DND-41 (cell line): ENCODE data around the gene GALNT5.
A peak's percentile ranks its signal among the peaks of the same experiment; 100 is the strongest.

ENCODE experiments used
- ATAC-seq: fragments of 200-7000 bp; cut with Tn5 transposase; 3 replicates; pipeline ENCODE4 v1.9.1; 2021; ENCODE audit warnings: low read depth; ENCODE audit not compliant: insufficient read depth
- DNase-seq: peaks from one replicate; pipeline ENCODE4 v3.0.0-alpha.2; 2020
- H2AFZ ChIP-seq: 2 replicates; pipeline ENCODE4 v1.6.0; 2012; ENCODE audit warnings: low read depth, low read length
- H3K27ac ChIP-seq: 2 replicates; pipeline ENCODE4 v1.5.1; 2012; ENCODE audit warnings: low read length, inconsistent platforms
- H3K27me3 ChIP-seq: fragments of 200-600 bp; sonication (generic); 2 replicates; pipeline ENCODE4 v1.6.0; 2012; ENCODE audit warnings: low read length, mild to moderate bottlenecking, inconsistent platforms; ENCODE audit not compliant: insufficient read depth, poor library complexity
- H3K36me3 ChIP-seq: 2 replicates; pipeline ENCODE4 v1.5.1; 2012; ENCODE audit warnings: low read length, inconsistent platforms; ENCODE audit not compliant: insufficient read depth
- H3K4me1 ChIP-seq: 2 replicates; pipeline ENCODE4 v1.5.1; 2012; ENCODE audit warnings: mild to moderate bottlenecking, low read length; ENCODE audit not compliant: insufficient read depth
- H3K4me2 ChIP-seq: 2 replicates; pipeline ENCODE4 v1.6.0; 2012; ENCODE audit warnings: mild to moderate bottlenecking, moderate library complexity, low read length, inconsistent platforms; ENCODE audit not compliant: insufficient read depth
- H3K4me3 ChIP-seq, 2 experiments: fragments of 200-600 bp in 1 of 2; shearing (Covaris generic) in 1 of 2; 2 replicates each; pipeline ENCODE4 v1.5.1; 2012 to 2016; ENCODE audit warnings: inconsistent platforms in 2 of 2, low read length in 2 of 2, mild to moderate bottlenecking in 2 of 2, low read depth in 1 of 2, moderate library complexity in 1 of 2
- H3K79me2 ChIP-seq: 2 replicates; pipeline ENCODE4 v1.6.0; 2012; ENCODE audit warnings: low read length, inconsistent platforms; ENCODE audit not compliant: insufficient read depth
- H3K9ac ChIP-seq: 2 replicates; pipeline ENCODE4 v1.6.0; 2012; ENCODE audit warnings: low read depth, mild to moderate bottlenecking, inconsistent platforms, low read length, moderate library complexity
- H3K9me3 ChIP-seq: 2 replicates; pipeline ENCODE4 v1.5.1; 2012; ENCODE audit warnings: low read length, moderate library complexity, mild to moderate bottlenecking, inconsistent platforms; ENCODE audit not compliant: insufficient read depth, severe bottlenecking
- H4K20me1 ChIP-seq: 2 replicates; pipeline ENCODE4 v1.6.0; 2012; ENCODE audit warnings: low read length; ENCODE audit not compliant: insufficient read depth
- EZH2 ChIP-seq: IDR thresholded peaks from 3 replicates; pipeline ENCODE4 v1.6.1; 2012; ENCODE audit warnings: borderline replicate concordance, low read depth, mild to moderate bottlenecking, moderate library complexity, low read length, inconsistent platforms; ENCODE audit not compliant: severe bottlenecking
- TF ChIP-seq, protein P1 (sequence below): IDR thresholded peaks from 2 replicates; pipeline ENCODE4 v1.5.1; 2012; ENCODE audit warnings: borderline replicate concordance, low read length, moderate library complexity, mild to moderate bottlenecking; ENCODE audit not compliant: poor library complexity, severe bottlenecking; ENCODE audit errors: extremely low read depth

The GALNT5 gene

DNA sequence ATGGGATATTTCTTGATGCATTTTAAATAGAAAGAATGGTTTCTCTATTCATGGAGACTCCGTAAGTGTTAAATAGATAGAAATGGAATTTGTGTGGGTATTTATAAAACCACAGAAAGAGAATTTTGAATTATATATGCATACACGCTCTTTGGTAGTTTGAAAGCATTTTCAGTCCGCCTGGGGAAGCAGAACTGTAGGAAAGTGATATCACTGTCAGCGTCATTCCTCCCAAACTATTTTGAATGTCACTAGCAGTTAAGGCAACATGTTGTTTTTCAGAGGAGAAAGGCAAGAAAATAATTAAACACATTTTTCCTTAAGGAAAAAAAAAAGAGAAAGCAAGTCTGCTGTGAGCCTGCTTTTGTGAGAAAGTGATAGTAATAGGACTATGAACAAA, 76.8 kb downstream of the GALNT5 start:
- ATAC-seq (no peak), DNase-seq (no peak)
- no peaks in the 10 kb centered on the region for H4K20me1 ChIP-seq
- no peaks in the 10 kb centered on the region for H3K9me3 ChIP-seq
- no peak overlapping the region for H3K4me3 ChIP-seq
- H3K27ac ChIP-seq: no peak overlapping the region
- no peaks in the 10 kb centered on the region for H3K36me3 ChIP-seq
- H3K9ac ChIP-seq: no peak overlapping the region
- H3K4me1 ChIP-seq: no peaks in the 10 kb centered on the region
- H3K79me2 ChIP-seq: no peaks in the 10 kb centered on the region
- H3K4me2 ChIP-seq: no peak overlapping the region
- H3K27me3 ChIP-seq: peaks cover 4% of the 10 kb centered on the region
- no peak for TF ChIP-seq EZH2
- TF ChIP-seq, protein P1, sequence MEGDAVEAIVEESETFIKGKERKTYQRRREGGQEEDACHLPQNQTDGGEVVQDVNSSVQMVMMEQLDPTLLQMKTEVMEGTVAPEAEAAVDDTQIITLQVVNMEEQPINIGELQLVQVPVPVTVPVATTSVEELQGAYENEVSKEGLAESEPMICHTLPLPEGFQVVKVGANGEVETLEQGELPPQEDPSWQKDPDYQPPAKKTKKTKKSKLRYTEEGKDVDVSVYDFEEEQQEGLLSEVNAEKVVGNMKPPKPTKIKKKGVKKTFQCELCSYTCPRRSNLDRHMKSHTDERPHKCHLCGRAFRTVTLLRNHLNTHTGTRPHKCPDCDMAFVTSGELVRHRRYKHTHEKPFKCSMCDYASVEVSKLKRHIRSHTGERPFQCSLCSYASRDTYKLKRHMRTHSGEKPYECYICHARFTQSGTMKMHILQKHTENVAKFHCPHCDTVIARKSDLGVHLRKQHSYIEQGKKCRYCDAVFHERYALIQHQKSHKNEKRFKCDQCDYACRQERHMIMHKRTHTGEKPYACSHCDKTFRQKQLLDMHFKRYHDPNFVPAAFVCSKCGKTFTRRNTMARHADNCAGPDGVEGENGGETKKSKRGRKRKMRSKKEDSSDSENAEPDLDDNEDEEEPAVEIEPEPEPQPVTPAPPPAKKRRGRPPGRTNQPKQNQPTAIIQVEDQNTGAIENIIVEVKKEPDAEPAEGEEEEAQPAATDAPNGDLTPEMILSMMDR: no peak
- H2AFZ ChIP-seq: no peak overlapping the region

DNA sequence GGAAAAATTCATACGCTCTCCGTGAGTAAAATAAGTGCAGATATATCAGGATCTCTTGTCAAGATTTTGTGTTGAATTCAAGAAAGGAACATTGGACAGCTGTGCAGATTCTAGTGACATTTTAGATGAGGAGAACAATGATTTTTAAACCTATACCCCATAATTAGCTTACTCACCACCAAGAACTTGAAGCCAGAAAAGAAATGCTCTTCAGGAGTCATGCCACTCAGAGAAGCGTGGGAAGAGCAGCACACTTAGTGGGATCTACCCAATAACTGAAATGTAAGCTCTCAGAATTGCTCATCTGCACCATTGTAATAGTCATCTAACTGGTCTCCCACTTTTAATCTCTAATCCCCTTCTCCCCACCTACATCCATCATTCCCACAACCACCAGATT, 77.3 kb downstream of the GALNT5 start:
- no peak overlapping the region for H3K4me2 ChIP-seq
- ATAC-seq (no peak), DNase-seq (no peak)

DNA sequence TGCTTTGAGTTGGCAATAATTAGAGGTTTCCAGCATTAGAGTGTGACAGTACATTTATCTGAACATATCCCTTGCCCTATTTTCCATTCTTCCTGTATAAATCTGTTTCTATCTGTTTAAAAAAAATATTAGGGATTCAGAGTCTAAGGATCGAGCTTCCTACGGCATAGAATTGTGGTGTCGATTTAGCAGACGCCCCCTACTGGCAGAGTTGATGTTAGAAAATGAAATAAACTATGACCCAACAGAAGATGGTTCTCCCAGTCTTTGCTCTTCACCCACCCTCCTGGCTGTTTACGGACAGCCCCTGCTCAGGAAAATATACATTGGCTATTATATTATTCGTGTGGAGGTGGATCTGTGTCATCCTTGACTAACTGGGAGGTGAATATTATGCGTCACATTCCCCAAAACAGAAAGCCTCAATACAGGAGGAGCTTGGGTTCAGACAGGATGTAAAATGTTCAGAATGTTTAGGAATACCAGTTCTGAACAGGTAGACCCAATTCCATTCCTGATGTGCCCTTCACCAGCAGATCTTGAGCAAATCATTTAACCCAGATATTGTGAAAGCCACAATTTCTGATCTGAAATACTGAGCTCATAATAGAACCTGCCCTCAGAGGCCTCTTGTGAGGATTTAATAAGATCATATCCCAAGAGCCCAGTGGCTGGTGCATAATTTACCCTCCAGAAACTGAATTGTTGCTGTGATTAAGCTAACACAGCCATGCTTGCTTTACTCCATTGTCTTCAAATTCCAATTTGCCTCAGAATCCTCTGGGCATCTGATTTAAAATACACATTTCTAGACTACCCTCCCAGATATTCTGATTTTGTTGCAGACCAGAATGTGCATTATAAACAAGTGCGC, 78.9 kb downstream of the GALNT5 start:
- H3K9me3 ChIP-seq: no peaks in the 10 kb centered on the region
- no peaks in the 10 kb centered on the region for H3K79me2 ChIP-seq
- peaks cover 4% of the 10 kb centered on the region for H3K27me3 ChIP-seq
- H4K20me1 ChIP-seq: no peaks in the 10 kb centered on the region
- H3K9ac ChIP-seq: no peak overlapping the region
- peak; percentile 26 for DNase-seq
- peak; percentile 68; the same call in 2 of the 3 replicates for ATAC-seq
- H3K4me1 ChIP-seq: no peaks in the 10 kb centered on the region
- H3K36me3 ChIP-seq: no peaks in the 10 kb centered on the region
- no peak overlapping the region for H2AFZ ChIP-seq
- no peak overlapping the region for H3K27ac ChIP-seq
- H3K4me2 ChIP-seq: no peak overlapping the region
- TF ChIP-seq, protein P1: peak; percentile 70
- TF ChIP-seq EZH2: no peak
- no peak overlapping the region for H3K4me3 ChIP-seq

More for the DNA sequence above, 77.3 kb downstream of the GALNT5 start:
- H3K27ac ChIP-seq: no peak overlapping the region
- no peak for TF ChIP-seq EZH2
- TF ChIP-seq, protein P1: no peak
- H3K9me3 ChIP-seq: no peaks in the 10 kb centered on the region
- no peaks in the 10 kb centered on the region for H3K4me1 ChIP-seq
- H3K27me3 ChIP-seq: peaks cover 4% of the 10 kb centered on the region
- H4K20me1 ChIP-seq: no peaks in the 10 kb centered on the region
- no peak overlapping the region for H3K9ac ChIP-seq
- no peak overlapping the region for H2AFZ ChIP-seq
- no peaks in the 10 kb centered on the region for H3K36me3 ChIP-seq
- no peaks in the 10 kb centered on the region for H3K79me2 ChIP-seq
- H3K4me3 ChIP-seq: no peak overlapping the region
